Breast epithelium (tissue), 3 donors: Measurements from ENCODE around the gene CCT3.

Experiments used
- POLR2AphosphoS5 ChIP-seq, 3 donors: sonication (generic); formaldehyde crosslinking; IDR thresholded peaks; one replicate each; pipeline ENCODE4 v1.6.1; 2017; ENCODE audit warnings: antibody characterized with exemption in 3 of 3
- TF ChIP-seq, protein P1 (sequence below), 3 donors: fragments of 450-650 bp; IDR thresholded peaks; one replicate each; pipeline ENCODE4 v1.5.1; 2016 to 2017; ENCODE audit warnings: antibody characterized with exemption in 3 of 3, mild to moderate bottlenecking in 3 of 3, moderate library complexity in 3 of 3

DNA sequence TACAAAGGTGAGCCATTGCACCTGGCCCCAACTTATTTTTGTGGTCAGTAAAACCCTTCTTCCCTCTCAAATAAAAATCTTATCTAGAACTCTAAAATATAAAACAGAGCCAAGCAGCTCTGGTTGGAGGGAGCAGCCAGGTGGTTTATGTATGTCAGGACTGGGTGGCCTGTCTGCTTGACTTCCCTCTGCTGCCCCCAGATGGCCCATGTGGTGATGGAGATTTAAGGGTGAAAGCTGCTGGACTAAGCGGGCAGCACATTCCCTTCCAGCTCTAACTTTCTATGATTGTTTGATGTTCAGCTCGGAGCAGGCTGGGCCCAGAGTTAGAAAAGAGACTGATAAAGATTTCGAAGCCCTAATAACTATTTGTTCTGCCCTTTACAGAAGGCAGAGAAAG is 78.3 kb downstream of the CCT3 start:
- TF ChIP-seq, protein P1, sequence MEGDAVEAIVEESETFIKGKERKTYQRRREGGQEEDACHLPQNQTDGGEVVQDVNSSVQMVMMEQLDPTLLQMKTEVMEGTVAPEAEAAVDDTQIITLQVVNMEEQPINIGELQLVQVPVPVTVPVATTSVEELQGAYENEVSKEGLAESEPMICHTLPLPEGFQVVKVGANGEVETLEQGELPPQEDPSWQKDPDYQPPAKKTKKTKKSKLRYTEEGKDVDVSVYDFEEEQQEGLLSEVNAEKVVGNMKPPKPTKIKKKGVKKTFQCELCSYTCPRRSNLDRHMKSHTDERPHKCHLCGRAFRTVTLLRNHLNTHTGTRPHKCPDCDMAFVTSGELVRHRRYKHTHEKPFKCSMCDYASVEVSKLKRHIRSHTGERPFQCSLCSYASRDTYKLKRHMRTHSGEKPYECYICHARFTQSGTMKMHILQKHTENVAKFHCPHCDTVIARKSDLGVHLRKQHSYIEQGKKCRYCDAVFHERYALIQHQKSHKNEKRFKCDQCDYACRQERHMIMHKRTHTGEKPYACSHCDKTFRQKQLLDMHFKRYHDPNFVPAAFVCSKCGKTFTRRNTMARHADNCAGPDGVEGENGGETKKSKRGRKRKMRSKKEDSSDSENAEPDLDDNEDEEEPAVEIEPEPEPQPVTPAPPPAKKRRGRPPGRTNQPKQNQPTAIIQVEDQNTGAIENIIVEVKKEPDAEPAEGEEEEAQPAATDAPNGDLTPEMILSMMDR (IDR thresholded peaks at IDR 0.05), result no peak
- TF ChIP-seq POLR2AphosphoS5 (IDR thresholded peaks at IDR 0.05), result no peak
